HG03280 (cell line): ENCODE data around the gene DERA.
"Not testable (repeated sequence)": the region's sequence is repeated elsewhere in the genome, so short reads cannot be mapped to it uniquely, and the experiment has no call there.

Experiments
- ATAC-seq: cut with Tn5 transposase; IDR thresholded peaks from one replicate; pipeline ENCODE4 v1.9.1; 2021; ENCODE audit warnings: mild to moderate bottlenecking, moderate library complexity; ENCODE audit not compliant: unreplicated experiment

Gene DERA

DNA sequence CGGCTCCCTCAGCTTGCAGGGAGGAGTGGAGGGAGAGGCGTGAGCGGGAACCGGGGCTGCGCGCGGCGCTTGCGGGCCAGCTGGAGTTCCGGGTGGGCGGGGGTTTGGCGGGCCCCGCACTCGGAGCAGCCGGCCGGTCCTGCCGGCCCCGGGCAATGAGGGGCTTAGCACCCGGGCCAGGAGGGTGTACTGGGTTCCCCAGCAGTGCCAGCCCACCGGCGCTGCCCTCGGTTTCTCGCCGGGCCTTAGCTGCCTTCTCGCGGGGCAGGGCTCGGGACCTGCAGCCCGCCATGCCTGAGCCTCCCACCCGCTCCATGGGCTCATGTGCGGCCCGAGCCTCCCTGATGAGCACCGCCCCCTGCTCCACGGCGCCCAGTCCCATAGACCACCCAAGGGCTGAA, 146.2 kb downstream of the DERA start:
- ATAC-seq, result not testable (repeated sequence)

DNA sequence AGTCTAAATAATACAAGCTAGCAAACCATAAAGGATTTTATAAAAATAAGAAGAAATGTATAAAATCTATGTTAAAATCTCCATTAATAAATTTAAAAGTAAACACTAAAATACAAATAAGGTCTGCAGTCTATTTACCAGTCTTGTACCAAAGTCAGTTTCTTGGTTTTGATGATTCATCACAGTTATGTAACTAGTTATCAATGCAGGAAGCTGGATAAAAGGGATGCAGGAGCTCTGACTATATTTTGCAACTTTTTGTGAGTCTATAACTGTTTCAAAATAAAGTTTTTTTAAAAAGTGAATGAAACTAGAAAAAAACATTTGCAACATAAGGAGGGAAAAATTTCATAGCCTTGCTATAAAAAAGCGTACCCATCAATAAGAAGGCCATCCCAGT, 151.5 kb downstream of the DERA start:
- ATAC-seq, result no peak

DNA sequence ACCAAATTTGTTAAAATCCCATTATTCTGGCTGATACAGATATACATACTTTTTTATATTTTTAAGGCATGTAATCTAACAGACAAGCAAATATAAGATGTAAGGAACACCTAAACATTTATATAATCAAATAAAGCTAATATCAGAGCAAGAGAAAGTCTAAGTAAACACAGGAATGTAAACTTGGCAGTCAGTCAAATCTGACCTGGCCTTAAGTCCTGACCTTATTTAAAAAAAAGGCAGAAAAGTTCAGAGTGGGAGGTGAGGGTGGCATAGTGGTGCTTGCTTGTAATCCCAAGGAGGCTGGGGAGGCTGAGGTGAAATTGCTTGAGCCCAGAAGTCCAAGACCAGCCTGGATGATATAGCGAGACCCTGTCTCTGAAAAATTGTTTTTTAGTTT, 152.6 kb downstream of the DERA start:
- ATAC-seq, result no peak

DNA sequence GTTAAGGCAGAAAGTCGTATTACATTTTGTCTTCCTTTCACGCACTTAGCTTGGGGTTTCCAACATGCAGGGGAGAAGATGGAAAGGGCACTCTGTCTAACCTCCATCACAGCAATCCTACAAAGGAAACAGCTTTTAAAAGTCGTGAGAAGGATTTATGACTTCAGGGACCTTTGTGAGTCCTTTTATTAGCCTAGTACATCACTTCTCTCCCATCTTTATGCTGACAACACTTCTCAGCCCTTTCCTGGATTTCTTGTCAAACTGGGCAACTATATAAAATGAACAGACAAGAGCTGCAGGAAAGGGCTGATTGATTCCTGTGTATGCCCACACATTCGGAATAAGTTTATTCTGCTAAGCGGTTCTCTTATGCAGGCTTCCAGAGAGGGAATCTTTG, 159.0 kb downstream of the DERA start:
- ATAC-seq, result no peak

DNA sequence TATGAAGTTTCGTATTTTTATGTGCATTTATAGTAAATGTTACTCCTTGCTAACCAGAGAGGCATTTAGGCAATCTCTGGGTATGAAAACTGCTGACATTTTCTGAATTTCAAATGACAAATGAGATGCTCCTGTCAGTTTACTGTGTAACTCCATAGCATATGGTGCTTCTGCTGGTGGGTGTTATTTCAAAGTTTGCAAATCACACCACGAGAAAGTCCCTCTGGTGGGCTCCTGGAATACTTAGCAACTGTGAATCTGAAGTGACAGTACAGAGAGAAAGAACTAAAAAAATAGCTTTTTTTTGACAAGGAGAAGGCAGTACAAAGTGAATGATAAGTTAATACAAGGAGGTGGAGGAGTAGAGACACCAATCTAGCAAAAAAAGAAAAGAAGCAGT, 161.5 kb downstream of the DERA start:
- no peak for ATAC-seq

DNA sequence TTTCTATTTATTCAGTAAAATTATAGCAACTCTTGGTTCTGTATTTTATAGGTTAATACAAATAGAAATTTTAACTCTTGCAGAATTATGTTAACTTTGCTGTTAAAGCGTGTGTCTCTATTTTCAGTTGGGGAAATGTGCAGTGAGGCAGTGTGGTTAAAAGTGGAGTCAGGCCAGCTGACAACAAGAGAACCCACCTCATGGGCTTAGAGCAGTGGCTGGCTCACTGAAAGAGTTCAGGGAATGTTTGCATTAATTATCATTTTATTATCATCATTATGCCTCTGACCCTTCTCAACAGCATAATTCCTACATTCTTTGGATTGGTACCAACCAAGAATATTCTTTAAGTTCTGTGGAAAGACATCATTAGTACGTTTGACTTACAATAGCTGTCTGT, 163.8 kb downstream of the DERA start:
- ATAC-seq, result no peak

DNA sequence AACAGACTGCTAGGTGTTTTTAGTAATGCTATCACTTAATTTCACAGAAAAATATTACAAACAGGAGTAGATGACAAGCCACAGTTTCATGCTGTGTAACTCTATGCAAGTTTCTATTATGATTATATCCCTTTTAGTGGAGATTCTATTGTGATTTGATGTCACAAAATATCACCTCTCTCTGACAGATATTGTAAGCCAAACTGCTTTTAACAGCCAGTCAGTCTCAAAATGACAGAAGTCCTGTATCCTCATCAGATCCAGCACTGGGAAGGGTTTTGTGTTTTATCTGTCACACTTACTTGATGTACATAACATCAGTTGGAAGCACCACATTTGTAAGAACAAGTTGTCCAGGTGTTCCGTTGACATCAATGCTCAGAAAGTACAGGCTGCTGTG, 164.8 kb downstream of the DERA start:
- ATAC-seq, result no peak

DNA sequence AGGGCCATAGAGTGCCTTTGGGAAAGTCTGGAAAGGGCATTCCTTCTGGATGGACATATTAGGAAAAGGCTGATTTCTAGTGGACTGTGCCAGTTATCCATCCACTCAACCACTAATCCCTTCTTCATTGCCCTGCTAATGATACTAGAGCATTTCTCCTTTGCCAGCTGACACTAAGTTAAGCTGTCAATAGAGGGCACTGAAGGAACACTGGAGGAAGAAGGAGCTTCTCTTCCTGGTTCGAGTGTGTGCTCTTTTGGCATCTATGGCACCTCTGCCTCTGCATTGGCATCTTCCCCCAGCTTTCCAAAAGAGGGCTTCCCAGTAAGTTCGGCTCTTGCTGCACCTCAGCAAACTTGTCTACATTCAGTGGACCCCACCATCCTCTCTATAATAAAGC, 165.4 kb downstream of the DERA start:
- ATAC-seq, result peak; percentile 67

DNA sequence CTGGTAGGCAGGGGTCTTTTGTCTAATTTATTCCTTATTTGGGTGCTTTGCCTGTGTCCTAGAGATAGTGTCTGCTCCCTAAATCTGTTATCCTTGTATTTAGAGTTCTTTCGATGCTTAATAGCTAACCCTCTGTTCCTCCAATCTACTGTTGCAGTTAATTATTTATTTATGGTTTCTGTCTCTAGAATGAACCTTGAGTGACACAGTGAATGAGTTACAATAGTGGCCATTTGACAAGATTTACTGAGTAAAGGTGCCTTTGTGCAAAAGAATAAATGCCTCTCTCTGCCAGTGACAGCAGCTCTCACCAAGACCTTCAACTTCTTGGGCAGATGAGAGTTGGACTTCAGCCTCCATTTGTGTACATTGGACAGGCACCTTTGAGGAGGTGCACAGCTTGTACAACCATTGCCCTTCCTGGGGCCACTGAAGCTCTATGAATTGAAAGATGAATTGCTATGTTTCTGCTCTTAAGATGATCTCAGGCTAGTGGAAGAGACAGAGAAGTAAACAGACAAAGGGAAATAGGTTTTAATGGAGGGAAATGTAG, 165.9 kb downstream of the DERA start:
- ATAC-seq, result no peak

DNA sequence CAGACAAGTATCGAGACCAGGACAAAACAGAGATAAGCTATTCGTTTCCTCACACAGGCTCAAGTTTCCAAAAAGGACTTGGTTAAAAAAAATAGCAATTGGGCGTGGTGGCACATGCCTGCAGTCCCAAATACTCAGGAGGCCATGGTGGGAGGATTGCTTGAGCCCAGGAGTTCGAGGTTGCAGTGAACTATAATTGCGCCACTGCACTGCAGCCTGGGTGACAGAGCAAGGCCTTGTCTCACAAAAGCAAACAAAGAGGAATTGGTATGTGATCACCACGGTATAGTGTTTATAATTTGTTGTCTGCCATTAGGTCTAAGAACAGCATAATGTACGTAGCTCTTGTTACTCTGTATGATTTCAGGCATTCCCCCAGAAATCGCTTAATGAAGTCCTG, 175.3 kb downstream of the DERA start:
- no peak for ATAC-seq

DNA sequence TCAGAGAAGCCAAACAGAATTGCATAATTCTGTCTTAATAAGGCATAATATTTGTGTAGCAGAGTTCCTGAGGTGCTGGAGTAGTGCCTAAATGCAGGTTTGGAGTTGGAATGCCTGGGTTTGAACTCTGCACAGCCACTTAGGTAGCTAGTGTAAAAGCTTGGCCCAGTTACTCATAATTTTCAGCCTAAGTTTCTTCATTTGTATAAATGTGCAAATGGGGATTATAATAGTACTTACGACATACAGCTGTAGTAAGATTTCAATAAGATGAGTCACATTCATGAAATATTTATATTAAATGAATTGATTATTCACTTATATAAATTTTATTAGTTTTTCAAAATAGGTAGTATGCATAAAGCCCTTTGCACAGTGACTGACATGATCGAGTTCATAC, 175.8 kb downstream of the DERA start:
- no peak for ATAC-seq
